Liver (tissue), 9 donors: ENCODE results near the gene KLF16. TPM values are rescaled to one million over a fixed set of nuclear protein-coding genes. Genes with fewer than 3 reads are reported as not detected.

Experiments used
- DNase-seq: peaks from one replicate; pipeline ENCODE4 v3.0.0-alpha.2; 2017; ENCODE audit warnings: low spot score
- H3K27ac ChIP-seq, 2 donors: one replicate each; pipeline ENCODE4 v1.7.0; 2013; ENCODE audit warnings: inconsistent platforms in 2 of 2, low read length in 2 of 2, control low read depth in 1 of 2, low read depth in 1 of 2, mild to moderate bottlenecking in 1 of 2
- H3K27me3 ChIP-seq, 4 donors: one replicate each; pipeline versions ENCODE4 v1.6.1 to v1.7.0; 2013; ENCODE audit warnings: low read length in 3 of 4, inconsistent platforms in 1 of 4, mild to moderate bottlenecking in 1 of 4, moderate library complexity in 1 of 4; ENCODE audit not compliant: control insufficient read depth in 4 of 4, insufficient read depth in 4 of 4
- H3K36me3 ChIP-seq, 4 donors: one replicate each; pipeline versions ENCODE4 v1.6.1 to v1.7.0; 2013; ENCODE audit warnings: low read length in 3 of 4, mild to moderate bottlenecking in 3 of 4, low read depth in 1 of 4, moderate library complexity in 1 of 4; ENCODE audit not compliant: control insufficient read depth in 4 of 4, insufficient read depth in 3 of 4
- H3K4me1 ChIP-seq, 4 donors: one replicate each; pipeline versions ENCODE4 v1.6.1 to v1.7.0; 2013; ENCODE audit warnings: low read length in 3 of 4, mild to moderate bottlenecking in 3 of 4, moderate library complexity in 1 of 4; ENCODE audit not compliant: control insufficient read depth in 4 of 4, insufficient read depth in 4 of 4
- H3K4me3 ChIP-seq, 3 donors: one replicate each; pipeline versions ENCODE4 v1.6.1 to v1.7.0; 2013; ENCODE audit warnings: low read length in 3 of 3, control low read depth in 1 of 3, low read depth in 1 of 3, mild to moderate bottlenecking in 1 of 3
- H3K9ac ChIP-seq, 2 donors: one replicate each; pipeline ENCODE4 v1.7.0; 2013; ENCODE audit warnings: low read length in 2 of 2, mild to moderate bottlenecking in 2 of 2, moderate library complexity in 2 of 2, control low read depth in 1 of 2, low read depth in 1 of 2
- H3K9me3 ChIP-seq, 4 donors: one replicate each; pipeline versions ENCODE4 v1.6.1 to v1.7.0; 2013; ENCODE audit warnings: low read length in 3 of 4; ENCODE audit not compliant: control insufficient read depth in 4 of 4
- ATF3 ChIP-seq: IDR thresholded peaks from 2 replicates; pipeline ENCODE4 v1.6.1; 2016; ENCODE audit warnings: antibody characterized with exemption
- CTCF ChIP-seq: fragments of 150-350 bp; IDR thresholded peaks from 2 replicates; pipeline ENCODE4 v1.5.1; 2017; ENCODE audit warnings: improper control_type of control experiment, low read depth, low read length; ENCODE audit not compliant: missing input control
- EGR1 ChIP-seq, 2 donors: IDR thresholded peaks; 2 replicates each; pipeline ENCODE4 v1.6.1; 2016 to 2018; ENCODE audit warnings: antibody characterized with exemption in 2 of 2, low read depth in 2 of 2
- FOXA1 ChIP-seq: IDR thresholded peaks from 2 replicates; pipeline ENCODE4 v1.6.1; 2016; ENCODE audit warnings: antibody characterized with exemption
- HNF4A ChIP-seq, 2 donors: conservative IDR thresholded peaks; 2 replicates each; pipeline ENCODE4 v1.6.1; 2016; ENCODE audit warnings: antibody characterized with exemption in 2 of 2, mild to moderate bottlenecking in 2 of 2
- JUND ChIP-seq, 2 donors: IDR thresholded peaks; 2 replicates each; pipeline ENCODE4 v1.6.1; 2016; ENCODE audit warnings: antibody characterized with exemption in 2 of 2
- MAX ChIP-seq: IDR thresholded peaks from 2 replicates; pipeline ENCODE4 v1.6.1; 2016; ENCODE audit warnings: antibody characterized with exemption
- NR2F2 ChIP-seq: IDR thresholded peaks from 2 replicates; pipeline ENCODE4 v1.6.1; 2016; ENCODE audit warnings: antibody characterized with exemption
- RAD21 ChIP-seq, 2 donors: IDR thresholded peaks; 2 replicates each; pipeline ENCODE4 v1.6.1; 2016; ENCODE audit warnings: antibody characterized with exemption in 2 of 2, mild to moderate bottlenecking in 2 of 2
- REST ChIP-seq: IDR thresholded peaks from 2 replicates; pipeline ENCODE4 v1.6.1; 2016; ENCODE audit warnings: antibody characterized with exemption, mild to moderate bottlenecking
- RXRA ChIP-seq, 2 donors: IDR thresholded peaks; 2 replicates each; pipeline ENCODE4 v1.6.1; 2017 to 2018; ENCODE audit warnings: antibody characterized with exemption in 2 of 2, mild to moderate bottlenecking in 1 of 2
- SP1 ChIP-seq: IDR thresholded peaks from 2 replicates; pipeline ENCODE4 v1.6.1; 2018; ENCODE audit warnings: antibody characterized with exemption, mild to moderate bottlenecking
- TAF1 ChIP-seq: conservative IDR thresholded peaks from 2 replicates; pipeline ENCODE4 v1.6.1; 2016; ENCODE audit warnings: antibody characterized with exemption, mild to moderate bottlenecking
- YY1 ChIP-seq: IDR thresholded peaks from 2 replicates; pipeline ENCODE4 v1.6.1; 2016; ENCODE audit warnings: antibody characterized with exemption, mild to moderate bottlenecking
- ZBTB33 ChIP-seq: IDR thresholded peaks from 2 replicates; pipeline ENCODE4 v1.6.1; 2016; ENCODE audit warnings: antibody characterized with exemption
- WGBS: extraction: QIAGEN DNeasy Blood & Tissue Kit; methylation state at CpG from one replicate; pipeline ENCODE4 v1.1.7; 2013; 5-methylcytosine and 5-hydroxymethylcytosine counted together
- polyA plus RNA-seq, 2 donors: library from polyadenylated mRNA; stranded (reverse) in 1 of 2; unstranded in 1 of 2; fragments of 200-250 nt in 1 of 2; fragments of >200 nt in 1 of 2; fragmentation: Nextera tagmentation in 1 of 2; extraction: Ambion mirVana in 1 of 2; gene quantifications; one replicate each; pipeline versions ENCODE4 v1.2.1 to v1.2.3, GENCODE V29; 2013 to 2015
- total RNA-seq, 2 donors: library from RNA; depleted of rRNA; stranded (reverse); fragments of >200 nt; gene quantifications; one replicate each; pipeline ENCODE4 v1.2.3, GENCODE V29; 2014
- donor health status: healthy.
- donor health status: healthy.
- donor health status: healthy.
- donor health status: healthy.
- donor health status: healthy.

Gene KLF16
- total and polyA plus RNA-seq, 4 donors = 1.2 to 14.8 (median 6.0) TPM

GRCh38 chr19:1843116-1843515 is 20.3 kb downstream of the KLF16 start:
- no peak for DNase-seq
- no peak overlapping the region for H3K4me3 ChIP-seq
- peaks cover 18 to 94% (median 81%) of the 10 kb centered on the region in 4 donors for H3K4me1 ChIP-seq
- H3K27me3 ChIP-seq = no peaks in the 10 kb centered on the region
- H3K9me3 ChIP-seq = no peaks in the 10 kb centered on the region
- H3K9ac ChIP-seq = no peak overlapping the region
- no peak overlapping the region for H3K27ac ChIP-seq
- 93% methylated on average over 22 of the region's 22 CpGs for WGBS
- TF ChIP-seq EGR1 (IDR thresholded peaks at IDR 0.05; ENCODE audit: low read depth in 2 of 2) (no peak), TAF1 (no peak), RXRA (IDR thresholded peaks at IDR 0.05) (no peak), FOXA1 (no peak), CTCF (no peak), RAD21 (IDR thresholded peaks at IDR 0.05) (no peak), SP1 (no peak)
- no peaks in the 10 kb centered on the region for H3K36me3 ChIP-seq

- H3K27me3 ChIP-seq = no peaks in the 10 kb centered on the region
- H3K4me1 ChIP-seq = peaks cover 21 to 96% (median 82%) of the 10 kb centered on the region in 4 donors
- no peaks in the 10 kb centered on the region for H3K9me3 ChIP-seq
- TF ChIP-seq MAX = no peak
- TF ChIP-seq EGR1 (IDR thresholded peaks at IDR 0.05; ENCODE audit: low read depth in 2 of 2) = no peak
- TF ChIP-seq ATF3 = no peak
- no peak for TF ChIP-seq REST
- TF ChIP-seq NR2F2 = no peak
- no peak for TF ChIP-seq TAF1
- TF ChIP-seq ZBTB33 = no peak
- no peak for TF ChIP-seq HNF4A (conservative IDR thresholded peaks at IDR 0.05)
- TF ChIP-seq SP1 = no peak
- TF ChIP-seq YY1 = no peak
- TF ChIP-seq JUND (IDR thresholded peaks at IDR 0.05) = no peak
- H3K4me3 ChIP-seq = no peak overlapping the region
- H3K9ac ChIP-seq = no peak overlapping the region
- H3K36me3 ChIP-seq = no peaks in the 10 kb centered on the region
- DNase-seq = no peak
- WGBS = 80% methylated on average over 35 of the region's 35 CpGs
- H3K27ac ChIP-seq = peak overlapping the region; percentile 62 to 75
Measured at GRCh38 chr19:1841209-1841924, 22.0 kb downstream of the KLF16 start.
